Kidney tubule cell (primary cell): ENCODE results near the gene SLC26A4.
"Not testable (repeated sequence)": the region's sequence is repeated elsewhere in the genome, so short reads cannot be mapped to it uniquely, and the experiment has no call there.

ENCODE experiments used
- DNase-seq: peaks from one replicate; pipeline ENCODE4 v3.0.0-alpha.2; 2018; ENCODE audit warnings: low spot score

The SLC26A4 gene

DNA sequence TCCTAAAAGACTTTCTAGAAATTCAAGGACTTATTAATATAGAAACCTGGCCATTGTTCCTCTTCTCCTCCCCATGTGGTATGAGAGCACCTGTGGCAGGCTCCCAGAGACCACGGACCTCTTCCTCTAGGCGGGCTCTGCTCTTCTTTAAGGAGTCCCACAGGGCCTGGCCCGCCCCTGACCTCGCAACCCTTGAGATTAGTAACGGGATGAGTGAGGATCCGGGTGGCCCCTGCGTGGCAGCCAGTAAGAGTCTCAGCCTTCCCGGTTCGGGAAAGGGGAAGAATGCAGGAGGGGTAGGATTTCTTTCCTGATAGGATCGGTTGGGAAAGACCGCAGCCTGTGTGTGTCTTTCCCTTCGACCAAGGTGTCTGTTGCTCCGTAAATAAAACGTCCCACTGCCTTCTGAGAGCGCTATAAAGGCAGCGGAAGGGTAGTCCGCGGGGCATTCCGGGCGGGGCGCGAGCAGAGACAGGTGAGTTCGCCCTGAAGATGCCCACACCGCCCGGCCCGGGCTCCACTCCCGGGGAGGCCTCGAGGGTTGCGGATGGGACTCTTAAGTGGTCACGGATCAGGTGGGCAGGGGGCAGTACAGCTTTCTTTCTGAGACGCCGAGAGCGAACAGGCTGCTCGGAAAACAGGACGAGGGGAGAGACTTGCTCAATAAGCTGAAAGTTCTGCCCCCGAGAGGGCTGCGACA, at the start of gene SLC26A4:
Gene SLC26A4 (plus strand): TSS at position 448 of the 700 bp plus-strand sequence. CDS start 814 bp downstream, outside the sequence.
- DNase-seq = peak; percentile 4

DNA sequence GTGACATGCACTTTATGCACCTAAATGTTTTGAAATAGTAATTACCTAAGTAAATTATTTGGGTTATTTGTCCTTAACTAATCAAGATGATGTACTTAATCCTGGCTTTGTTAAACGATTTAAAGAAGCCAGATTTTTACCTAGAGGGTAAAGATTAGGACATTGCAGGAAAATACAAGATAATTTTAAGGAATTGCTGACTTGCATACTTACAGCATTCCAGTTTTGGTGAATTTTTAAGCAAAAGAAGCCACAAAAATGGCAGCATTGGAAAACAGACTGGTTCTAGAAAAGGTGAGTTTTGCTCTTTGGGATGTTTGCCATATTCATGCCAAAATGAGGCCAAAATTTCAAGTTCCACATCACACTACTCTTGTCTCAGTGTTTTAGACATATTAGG, 47.2 kb upstream of the SLC26A4 start:
- no peak for DNase-seq

DNA sequence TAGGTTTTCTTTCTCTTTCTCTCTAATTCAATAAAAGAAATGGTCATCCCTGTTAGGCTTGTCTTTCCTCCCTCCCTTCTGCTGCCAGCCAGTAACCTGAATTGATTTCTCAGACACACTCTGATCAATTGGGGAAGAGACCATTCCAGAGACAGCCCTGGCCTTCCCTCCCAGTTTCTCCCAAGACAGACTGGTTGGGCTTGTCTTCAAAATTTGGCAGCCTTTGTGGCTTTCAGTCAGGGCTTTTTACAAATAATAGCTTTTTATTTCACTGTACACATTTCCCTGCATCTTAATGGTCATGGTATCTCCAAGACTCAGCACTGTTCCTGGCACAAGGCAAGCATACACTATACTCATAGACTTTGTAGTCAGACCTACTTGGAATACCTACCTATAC, 46.7 kb upstream of the SLC26A4 start:
- DNase-seq = no peak

DNA sequence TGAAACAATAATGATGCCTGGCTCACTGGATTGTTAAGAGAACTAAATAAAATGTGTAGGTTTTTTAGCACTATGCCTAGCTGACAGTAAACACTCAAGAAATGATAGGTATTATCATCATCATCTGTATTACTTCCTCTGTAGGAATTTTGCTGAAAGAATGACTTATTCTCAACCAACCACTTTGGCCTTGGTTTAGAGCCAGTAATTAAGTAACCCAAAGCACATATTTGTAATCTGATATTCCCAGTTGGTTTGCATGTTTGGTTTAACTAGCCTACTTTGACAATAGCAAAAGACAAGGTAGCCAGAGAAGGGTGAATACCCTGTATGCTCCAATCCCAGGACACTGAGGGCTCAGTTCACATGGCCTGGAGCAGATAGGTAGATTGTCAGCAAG, 46.2 kb upstream of the SLC26A4 start:
- peak; percentile 41 for DNase-seq

DNA sequence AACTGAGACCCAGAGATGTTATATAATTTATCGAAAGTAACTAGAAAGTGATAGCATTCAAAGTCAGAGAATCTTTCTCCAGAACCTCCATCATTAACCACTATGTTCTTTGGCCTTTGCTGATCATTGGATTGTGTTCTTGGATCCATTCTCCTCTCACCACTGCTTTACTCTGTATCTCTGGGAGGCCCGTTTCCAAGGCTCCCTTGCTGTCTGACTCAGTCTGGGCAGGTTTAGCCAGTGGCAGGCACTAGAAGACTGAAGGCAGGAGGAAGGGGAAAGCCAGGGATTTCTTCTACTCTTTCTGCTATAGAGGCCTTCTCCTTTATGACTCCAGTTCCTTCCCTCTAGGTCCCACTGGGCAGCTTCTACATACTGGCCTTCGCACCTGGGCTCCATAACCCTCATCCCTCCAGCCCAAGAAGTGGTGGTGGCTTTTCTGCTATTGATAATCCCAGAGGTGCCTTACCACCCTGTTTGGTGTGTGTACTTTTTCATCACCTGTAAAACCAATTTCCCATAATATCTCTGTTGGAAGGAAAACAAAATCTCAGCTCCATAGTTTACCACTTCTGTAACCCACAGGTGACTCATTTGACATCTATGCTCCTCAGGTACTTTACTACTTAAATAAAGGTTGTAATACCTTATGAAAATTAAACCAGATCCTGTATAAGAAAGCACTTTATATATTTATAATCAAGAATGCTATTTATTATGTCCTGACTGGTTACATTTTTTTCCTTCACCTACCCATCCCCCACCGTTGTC, 44.5 kb upstream of the SLC26A4 start:
- DNase-seq = peak; percentile 29

DNA sequence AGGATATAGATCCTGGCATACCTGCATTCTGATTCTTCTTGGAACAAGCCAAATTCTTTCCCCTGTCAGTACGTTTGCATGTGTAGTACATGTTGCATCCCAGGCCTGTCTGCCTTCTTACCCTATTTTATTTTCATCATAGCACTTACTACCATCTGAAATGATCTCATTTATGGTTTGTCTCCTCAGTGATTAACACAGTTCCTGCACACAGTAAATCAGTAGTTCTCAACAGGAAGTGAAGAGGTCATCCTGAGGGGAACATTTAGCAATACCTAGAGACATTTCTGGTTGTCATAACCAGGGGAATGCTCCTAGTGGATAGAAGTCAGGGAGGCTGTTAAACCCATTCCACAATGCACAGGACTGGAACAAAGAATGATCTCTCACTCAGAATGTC, 38.2 kb upstream of the SLC26A4 start:
- peak; percentile 93 for DNase-seq

DNA sequence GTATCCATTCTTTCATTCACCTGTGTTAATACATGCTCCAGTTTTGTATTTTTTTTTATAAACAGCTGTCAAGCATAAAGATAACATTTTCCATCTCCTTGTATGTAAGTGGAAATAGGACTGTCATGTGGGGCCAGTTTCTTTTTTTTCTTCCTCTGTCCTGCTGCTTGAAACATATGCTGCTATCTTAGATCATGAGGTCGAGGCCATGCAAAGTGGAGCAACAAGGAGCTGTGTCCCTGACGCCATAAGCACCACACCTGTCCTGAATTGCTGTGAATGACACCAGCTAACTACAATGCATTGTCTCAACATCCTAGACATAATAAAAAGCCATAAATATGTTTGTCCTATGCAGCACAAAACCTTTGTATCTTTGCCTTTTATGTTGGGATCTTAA, 37.7 kb upstream of the SLC26A4 start:
- no peak for DNase-seq

DNA sequence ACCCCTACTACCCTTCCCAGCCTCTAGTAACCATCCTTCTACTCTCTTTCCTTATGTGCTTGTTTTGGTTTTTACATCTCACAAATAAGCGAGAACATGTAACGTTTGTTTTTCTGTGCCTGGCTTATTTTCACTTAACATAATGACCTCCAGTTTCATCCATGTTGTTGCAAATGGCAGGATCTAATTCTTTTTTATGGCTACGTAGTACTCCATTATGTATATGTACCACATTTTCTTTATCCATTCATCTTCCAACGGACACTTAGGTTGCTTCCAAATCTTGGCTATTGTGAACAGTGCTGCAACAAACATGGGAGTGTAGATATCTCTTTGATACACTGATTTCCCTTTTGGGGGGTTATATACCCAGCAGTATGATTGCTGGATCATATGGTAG, 33.6 kb upstream of the SLC26A4 start:
- DNase-seq = no peak

DNA sequence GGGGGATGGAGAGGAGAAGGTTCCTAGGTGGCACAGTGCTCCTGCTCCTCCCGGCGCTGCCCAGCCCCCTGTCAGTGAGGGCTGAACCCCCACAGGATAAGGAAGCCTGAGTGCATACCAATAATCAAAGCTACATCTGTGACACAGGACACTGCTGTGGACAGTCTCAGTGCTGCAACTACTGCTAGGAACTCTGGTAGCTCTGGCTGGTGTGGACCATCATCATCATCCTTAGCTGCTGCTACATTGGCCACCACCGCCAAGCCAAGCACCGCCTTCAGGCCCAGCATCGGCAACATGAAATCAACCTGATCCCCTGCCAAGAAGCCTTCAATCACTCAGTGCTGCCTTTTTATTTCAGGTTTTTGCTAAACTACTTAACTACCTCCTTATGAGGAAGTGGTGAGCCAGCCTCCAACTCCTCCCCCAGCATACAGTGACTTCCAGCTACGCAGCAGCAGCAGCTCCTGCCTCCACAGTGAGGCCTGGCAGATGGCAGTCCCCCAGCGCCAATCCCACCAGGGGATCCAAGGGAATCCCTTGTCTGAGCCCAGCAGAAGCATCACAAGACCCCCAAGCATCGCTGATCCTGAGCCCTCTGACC, 32.1 kb upstream of the SLC26A4 start:
- DNase-seq = no peak

DNA sequence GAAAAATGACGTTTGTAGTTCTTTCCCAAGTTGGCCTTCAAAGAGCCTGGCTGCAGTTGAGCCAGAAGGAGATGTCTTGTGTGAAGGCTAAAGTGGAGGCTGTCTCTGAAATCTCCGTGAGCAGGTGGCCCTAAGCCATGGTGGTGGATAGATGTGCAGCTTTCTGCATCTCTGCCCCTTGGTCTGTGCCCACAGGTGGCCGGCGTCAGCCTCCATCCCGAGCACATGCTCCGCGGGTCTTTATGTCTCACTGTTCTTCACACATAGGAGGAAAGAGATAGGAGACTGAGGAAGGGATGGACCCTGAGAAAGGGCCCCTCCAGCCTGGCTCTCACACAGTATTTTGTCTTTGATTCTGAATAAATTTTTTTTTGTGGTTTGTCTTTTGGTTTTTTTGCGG, 30.3 kb upstream of the SLC26A4 start:
- DNase-seq = no peak

DNA sequence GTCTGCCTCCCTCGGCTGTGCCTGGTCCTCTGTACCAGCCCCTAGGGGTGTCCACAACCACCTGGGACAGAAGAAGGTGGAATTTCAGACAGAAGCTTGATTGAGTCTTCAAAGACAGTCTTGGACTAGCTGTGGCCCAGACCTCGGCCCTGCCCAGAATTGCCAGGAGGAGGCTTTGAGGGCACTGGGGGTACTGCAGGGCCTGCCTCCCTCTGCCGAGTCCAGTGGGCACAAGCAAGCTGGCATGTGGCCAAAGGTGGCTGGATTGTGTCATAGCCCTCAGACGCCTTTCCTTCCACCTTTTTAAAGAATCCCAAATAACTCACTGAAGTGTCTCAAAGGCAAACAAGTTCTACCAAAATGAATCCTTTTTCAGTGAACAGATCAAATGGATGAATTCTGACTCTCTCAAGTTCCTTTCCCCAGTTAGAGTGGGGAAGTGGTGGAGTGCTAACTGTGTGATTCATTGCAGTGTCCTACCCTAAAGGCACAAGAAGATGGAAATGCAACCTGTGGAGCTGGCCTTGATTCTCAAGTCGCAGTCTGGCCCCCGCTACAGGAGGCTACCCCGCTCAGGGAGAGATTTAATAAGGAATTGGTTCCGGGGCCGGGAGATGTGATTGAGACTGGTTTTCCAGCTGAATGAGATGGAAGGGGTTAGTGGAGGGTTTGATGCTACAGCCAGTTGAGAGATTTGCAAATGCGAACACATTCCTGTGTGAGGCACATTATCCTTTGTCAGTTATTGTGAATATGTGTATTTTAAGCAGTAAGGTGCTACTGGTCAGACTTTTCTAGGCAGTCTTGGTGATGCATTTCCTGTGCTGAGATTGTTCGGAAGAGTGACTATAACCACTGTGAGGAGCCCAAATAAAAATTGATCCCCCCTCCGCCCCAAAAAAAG, 28.8 kb upstream of the SLC26A4 start:
- DNase-seq = no peak

DNA sequence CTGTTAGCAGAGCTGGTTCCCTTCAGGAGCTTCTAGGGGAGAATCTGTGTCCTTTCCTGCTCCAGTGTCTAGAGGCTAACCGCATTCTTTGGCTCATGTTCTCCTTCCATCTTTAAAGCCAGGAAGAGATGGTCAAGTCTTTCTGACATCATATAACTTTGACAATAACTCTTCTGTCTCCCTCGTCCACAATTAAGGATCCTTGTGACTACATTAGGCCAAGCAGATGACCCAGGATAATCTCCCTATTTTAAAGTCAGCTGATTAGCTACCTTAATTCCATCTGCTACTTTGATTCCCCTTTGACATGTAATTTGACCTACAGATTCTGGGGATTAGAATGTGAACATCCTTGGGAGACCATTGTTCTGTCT, 28.1 kb upstream of the SLC26A4 start:
- DNase-seq = no peak

DNA sequence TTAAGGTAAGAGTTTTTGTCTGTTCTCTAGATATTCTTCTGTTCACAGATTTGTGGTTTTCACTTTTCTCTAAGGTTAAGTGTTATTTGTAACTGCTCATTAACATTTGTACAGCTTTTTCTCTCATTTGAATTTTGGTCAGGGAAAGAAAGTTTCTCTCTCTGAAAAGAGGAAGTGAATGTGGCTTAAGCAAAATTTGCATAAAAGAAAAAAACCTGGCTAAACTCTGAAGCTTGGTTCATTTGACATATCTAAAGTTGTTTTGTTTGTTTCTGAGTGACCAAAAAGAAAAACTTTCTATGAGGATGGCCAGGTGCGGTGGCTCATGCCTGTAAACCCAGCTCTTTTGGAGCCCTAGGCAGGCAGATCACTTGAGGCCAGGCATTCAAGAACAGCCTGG, 22.0 kb upstream of the SLC26A4 start:
- no peak for DNase-seq

DNA sequence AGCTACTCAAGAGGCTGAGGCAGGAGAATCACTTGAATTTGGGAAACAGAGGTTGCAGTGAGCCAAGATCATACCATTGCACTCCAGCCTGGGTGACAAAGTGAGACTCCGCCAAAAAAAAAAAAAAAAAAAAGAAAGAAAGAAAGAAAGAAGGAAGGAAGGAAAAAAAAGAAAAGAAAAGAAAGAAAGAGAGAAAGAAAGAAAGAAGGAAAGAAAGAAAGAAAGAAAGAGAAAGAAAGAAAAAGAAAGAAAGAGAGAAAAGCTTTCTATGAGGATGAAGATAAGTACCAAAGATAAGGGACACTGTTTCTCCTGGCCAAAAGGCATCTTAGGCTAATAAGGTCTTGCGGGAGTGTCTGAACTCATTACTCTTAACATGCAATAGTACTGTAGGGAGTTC, 21.6 kb upstream of the SLC26A4 start:
- not testable (repeated sequence) for DNase-seq

DNA sequence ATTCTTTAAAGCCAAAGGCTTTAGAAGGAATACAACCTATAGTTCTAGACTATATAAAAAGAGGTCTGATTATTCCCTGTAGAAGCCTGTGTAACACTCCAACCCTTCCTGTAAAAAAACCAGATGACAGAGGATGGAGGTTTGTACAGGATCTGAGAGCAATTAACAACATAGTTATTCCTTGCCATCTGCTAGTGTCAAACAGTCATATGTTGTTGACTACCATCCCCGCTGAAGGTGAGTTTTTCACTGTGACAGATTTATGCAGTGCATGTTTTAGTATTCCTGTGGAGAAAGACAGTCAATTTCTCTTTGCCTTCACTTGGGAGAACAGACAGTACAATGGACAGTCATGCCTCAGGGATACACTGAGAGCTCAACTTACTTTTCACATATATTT, 19.0 kb upstream of the SLC26A4 start:
- no peak for DNase-seq

DNA sequence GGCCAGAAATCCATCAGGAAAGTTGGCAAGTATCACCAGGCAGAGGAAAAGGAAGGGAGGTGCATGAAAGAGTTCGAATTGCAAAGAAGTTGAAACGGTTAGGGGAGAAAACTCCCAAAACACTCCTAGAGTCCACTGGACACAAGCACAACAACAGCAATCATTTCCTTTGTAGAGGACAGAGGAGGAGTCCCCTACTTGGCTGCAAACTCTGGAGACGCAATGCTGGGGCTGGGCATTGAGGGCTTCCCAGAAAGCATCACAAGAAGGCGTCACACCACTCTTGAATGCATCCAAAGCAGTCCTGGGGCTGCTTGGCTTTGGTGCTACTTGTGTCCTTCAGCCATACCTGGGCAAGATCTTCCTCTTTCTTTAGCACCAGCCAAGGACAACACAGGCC, 18.1 kb upstream of the SLC26A4 start:
- no peak for DNase-seq

DNA sequence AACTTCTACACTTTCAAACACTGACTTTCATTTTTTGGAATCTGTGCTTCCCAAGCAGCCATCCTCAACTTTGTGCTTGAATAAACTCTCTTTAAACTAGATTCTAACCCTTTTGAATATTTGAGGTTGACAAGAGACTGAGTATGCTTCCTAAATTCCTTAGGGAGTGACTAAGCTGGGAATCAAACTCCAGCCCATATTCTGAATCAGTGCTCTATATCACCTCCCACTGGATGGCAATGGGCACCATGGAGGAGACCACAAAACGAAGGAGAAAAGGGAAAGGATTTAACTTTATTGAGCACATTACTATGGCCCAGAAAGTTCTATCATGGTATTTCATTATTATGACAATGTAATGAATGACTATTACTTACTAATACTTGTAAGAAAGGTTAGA, 17.2 kb upstream of the SLC26A4 start:
- peak; percentile 75 for DNase-seq

DNA sequence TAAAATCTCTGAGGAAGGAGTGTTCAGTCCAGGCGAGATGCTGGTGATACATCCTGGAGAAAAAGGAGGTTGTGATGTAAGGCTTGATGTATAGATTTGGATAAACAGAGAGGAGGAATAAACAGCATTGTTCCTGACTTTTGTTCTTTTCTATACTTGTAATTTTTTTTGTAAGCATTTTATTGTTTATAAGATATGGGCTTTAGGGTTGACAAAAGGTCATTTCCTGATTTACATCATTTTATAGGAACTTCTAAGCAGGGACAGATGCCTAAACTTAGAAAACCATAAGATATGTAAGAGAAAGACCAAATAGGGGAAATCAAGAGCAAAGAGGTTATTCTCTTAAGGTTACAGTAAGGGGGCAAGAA, 16.7 kb upstream of the SLC26A4 start:
- DNase-seq = no peak

DNA sequence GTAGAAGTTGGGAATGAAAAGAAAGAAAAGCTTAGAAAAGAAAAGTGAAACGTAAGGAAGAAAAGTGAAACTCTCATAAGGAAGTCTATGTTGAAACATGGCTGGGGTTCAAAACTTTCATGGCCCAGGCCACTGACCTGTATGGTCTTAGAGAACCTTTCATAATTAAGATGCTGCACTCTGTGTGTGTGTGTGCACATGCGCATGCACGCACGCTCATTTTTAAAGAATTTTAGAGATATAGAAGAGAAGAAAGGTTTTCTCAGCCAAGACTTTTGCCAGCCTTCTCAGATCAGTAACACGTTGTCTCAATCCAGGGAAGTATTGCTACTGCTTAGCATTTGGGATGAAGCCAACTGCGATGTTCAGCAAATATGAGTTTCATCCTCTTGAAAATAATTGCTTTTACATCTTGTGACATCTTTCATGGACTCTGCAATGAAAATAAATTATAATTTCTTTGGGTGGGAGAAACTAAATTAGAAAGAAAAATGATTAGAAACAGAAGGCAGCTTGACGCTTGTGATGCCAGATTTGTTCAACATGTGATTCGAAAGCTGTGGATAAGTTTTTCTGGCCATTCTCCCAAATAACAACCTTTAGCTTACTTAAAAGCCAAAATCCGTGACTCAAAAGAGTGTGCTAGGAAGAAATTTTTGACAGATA, 16.2 kb upstream of the SLC26A4 start:
- DNase-seq = no peak

DNA sequence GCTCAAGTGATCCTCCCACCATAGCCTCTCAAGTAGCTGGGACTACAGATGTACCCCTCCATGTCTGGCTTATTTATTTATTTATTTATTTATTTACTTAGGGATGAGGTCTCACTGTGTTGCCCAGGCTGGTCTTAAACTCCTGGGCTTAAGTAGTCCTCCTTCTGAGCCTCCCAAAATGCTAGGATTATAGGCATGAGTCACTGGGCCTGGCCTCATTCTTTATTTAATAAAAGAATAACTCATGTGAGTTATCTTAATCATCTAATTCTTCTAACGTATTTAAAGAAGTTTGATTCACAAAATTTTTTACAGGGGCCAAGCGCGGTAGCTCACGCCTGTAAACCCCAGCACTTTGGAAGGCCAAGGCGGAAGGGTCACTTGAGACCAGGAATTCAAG, 8.0 kb upstream of the SLC26A4 start:
- DNase-seq = no peak

DNA sequence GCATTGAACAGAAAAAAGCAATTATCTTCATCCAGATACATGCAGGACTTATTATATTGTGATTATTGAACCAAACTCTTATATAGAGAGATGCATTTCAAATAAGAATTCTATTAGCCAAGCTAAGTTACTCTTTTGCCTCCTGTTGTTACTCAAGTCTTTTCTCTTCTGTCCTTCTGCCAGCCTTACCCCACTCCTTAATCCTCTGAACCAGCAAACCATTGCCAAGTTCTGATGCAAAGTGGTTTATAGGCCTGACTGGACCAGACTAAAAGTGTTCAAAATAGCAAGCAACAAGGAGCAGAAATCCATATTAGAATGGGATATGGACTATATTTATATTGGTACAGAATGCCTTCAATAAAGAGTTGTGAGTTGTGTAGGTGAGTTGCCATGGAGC, 2.2 kb upstream of the SLC26A4 start:
- DNase-seq = no peak

DNA sequence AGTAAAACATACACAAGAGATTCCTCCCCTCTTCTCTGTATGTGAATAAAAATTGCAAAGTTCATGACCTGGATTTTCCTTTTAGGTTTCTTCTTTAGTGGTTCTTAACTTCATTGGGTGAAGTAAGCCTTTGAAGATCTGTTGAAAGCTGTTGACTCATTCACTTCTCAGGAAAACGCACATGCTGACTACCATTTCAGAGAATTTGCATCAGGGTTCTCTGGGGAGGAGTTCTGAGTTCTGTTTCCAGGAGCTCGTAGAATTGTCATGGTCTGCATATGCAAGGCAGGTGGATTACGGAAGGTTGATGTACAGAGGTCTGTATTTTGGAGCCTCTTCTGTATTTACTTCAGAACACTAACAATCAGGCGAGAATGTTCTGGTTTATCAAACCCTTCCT, 962 bp upstream of the SLC26A4 start:
- peak; percentile 56 for DNase-seq
